NCI-H187 treated with DMSO at 0.1 percent for 48 hours (cell line): ENCODE results near the gene ENPP3.
"Not testable (repeated sequence)": the region's sequence is repeated elsewhere in the genome, so short reads cannot be mapped to it uniquely, and the experiment has no call there.

ENCODE experiments used
- DNase-seq: peaks from one replicate; lab custom pipeline; 2025; lab: John Stamatoyannopoulos, UW

The ENPP3 gene

GRCh38 chr6:131736003-131736596, 99.0 kb downstream of the ENPP3 start:
- DNase-seq: no peak

- no peak for DNase-seq
Measured at GRCh38 chr6:131736811-131737210, 99.7 kb downstream of the ENPP3 start.

GRCh38 chr6:131739136-131739535, 102.0 kb downstream of the ENPP3 start:
- no peak for DNase-seq

- DNase-seq: no peak
Measured at GRCh38 chr6:131740161-131740560, 103.1 kb downstream of the ENPP3 start.

- DNase-seq: no peak
Measured at GRCh38 chr6:131741688-131742393, 104.7 kb downstream of the ENPP3 start.

GRCh38 chr6:131744432-131745287, 107.6 kb downstream of the ENPP3 start:
- DNase-seq: no peak

- no peak for DNase-seq
Measured at GRCh38 chr6:131745476-131745875, 108.4 kb downstream of the ENPP3 start.

GRCh38 chr6:131747821-131748353, 110.8 kb downstream of the ENPP3 start:
- no peak for DNase-seq

GRCh38 chr6:131749023-131749422, 111.9 kb downstream of the ENPP3 start:
- DNase-seq: no peak

GRCh38 chr6:131751012-131751715, 114.1 kb downstream of the ENPP3 start:
- not testable (repeated sequence) for DNase-seq

GRCh38 chr6:131754088-131754487, 117.0 kb downstream of the ENPP3 start:
- DNase-seq: no peak

- no peak for DNase-seq
Measured at GRCh38 chr6:131754715-131755567, 117.8 kb downstream of the ENPP3 start.

GRCh38 chr6:131755597-131755996, 118.5 kb downstream of the ENPP3 start:
- DNase-seq: no peak

GRCh38 chr6:131756039-131756438, 118.9 kb downstream of the ENPP3 start:
- DNase-seq: no peak

- DNase-seq: no peak
Measured at GRCh38 chr6:131758920-131759319, 121.8 kb downstream of the ENPP3 start.

- no peak for DNase-seq
Measured at GRCh38 chr6:131761060-131761761, 124.1 kb downstream of the ENPP3 start.

GRCh38 chr6:131761762-131762067, 124.6 kb downstream of the ENPP3 start:
- DNase-seq: no peak

GRCh38 chr6:131762984-131763383, 125.9 kb downstream of the ENPP3 start:
- no peak for DNase-seq

- no peak for DNase-seq
Measured at GRCh38 chr6:131763749-131764148, 126.6 kb downstream of the ENPP3 start.

- no peak for DNase-seq
Measured at GRCh38 chr6:131764350-131764749, 127.2 kb downstream of the ENPP3 start.
